HUES6 (cell line): Measurements from ENCODE around the gene RNF227.

Experiments
- H3K27ac ChIP-seq: 2 replicates; pipeline ENCODE4 v1.7.0; 2013; ENCODE audit warnings: low read depth, mild to moderate bottlenecking, low read length, inconsistent platforms
- H3K27me3 ChIP-seq: 2 replicates; pipeline ENCODE4 v1.6.1; 2013; ENCODE audit warnings: low read length; ENCODE audit not compliant: control insufficient read depth, insufficient read depth
- H3K36me3 ChIP-seq: 2 replicates; pipeline ENCODE4 v1.6.1; 2013; ENCODE audit warnings: low read length; ENCODE audit not compliant: control insufficient read depth, insufficient read depth
- H3K4me1 ChIP-seq: 2 replicates; pipeline ENCODE4 v1.6.1; 2013; ENCODE audit warnings: low read length; ENCODE audit not compliant: control insufficient read depth, insufficient read depth
- H3K4me3 ChIP-seq: 2 replicates; pipeline ENCODE4 v1.5.1; 2013; ENCODE audit warnings: low read depth, low read length
- H3K9ac ChIP-seq: one replicate; pipeline ENCODE4 v1.6.1; 2013; ENCODE audit warnings: mild to moderate bottlenecking, low read length
- H3K9me3 ChIP-seq: 2 replicates; pipeline ENCODE4 v1.6.1; 2013; ENCODE audit warnings: low read depth, low read length; ENCODE audit not compliant: control insufficient read depth, insufficient read depth

Gene RNF227

GRCh38 chr17:7929158-7930023, 13.3 kb upstream of the RNF227 start, which contains the start of gene KCNAB3:
TSS of gene KCNAB3 (minus strand) at chr17:7929856. CDS start at chr17:7929435, 421 bp downstream.
- Histone ChIP-seq H3K4me1 (peaks cover 15% of the 10 kb centered on the region), H3K27me3 (peaks cover 50% of the 10 kb centered on the region), H3K4me3 (peak within 1 kb of the TSS; percentile 76), H3K9me3 (no peaks in the 10 kb centered on the region), H3K36me3 (peaks cover 2% of the 10 kb centered on the region), H3K9ac (peak within 1 kb of the TSS; percentile 64), H3K27ac (no peak within 1 kb of the TSS)

GRCh38 chr17:7927596-7927995, 11.5 kb upstream of the RNF227 start:
- Histone ChIP-seq H3K9me3 (no peaks in the 10 kb centered on the region), H3K9ac (no peak overlapping the region), H3K36me3 (no peaks in the 10 kb centered on the region), H3K27ac (no peak overlapping the region), H3K27me3 (peaks cover 68% of the 10 kb centered on the region), H3K4me3 (no peak overlapping the region), H3K4me1 (peaks cover 12% of the 10 kb centered on the region)

- Histone ChIP-seq H3K36me3 (no peaks in the 10 kb centered on the region), H3K9ac (no peak overlapping the region), H3K27ac (no peak overlapping the region), H3K4me1 (peaks cover 10% of the 10 kb centered on the region), H3K9me3 (peaks cover 3% of the 10 kb centered on the region; the same call in 1 of the 2 replicates), H3K4me3 (peak overlapping the region; percentile 45), H3K27me3 (peaks cover 78% of the 10 kb centered on the region)
Measured at GRCh38 chr17:7922845-7923628, 6.9 kb upstream of the RNF227 start.

GRCh38 chr17:7922269-7922844, 6.3 kb upstream of the RNF227 start:
- H3K27ac ChIP-seq, result no peak overlapping the region
- no peak overlapping the region for H3K9ac ChIP-seq
- peaks cover 75% of the 10 kb centered on the region for H3K27me3 ChIP-seq
- no peaks in the 10 kb centered on the region for H3K36me3 ChIP-seq
- peaks cover 3% of the 10 kb centered on the region; the same call in 1 of the 2 replicates for H3K9me3 ChIP-seq
- peak overlapping the region; percentile 45 for H3K4me3 ChIP-seq
- H3K4me1 ChIP-seq, result peaks cover 10% of the 10 kb centered on the region

- H3K4me3 ChIP-seq, result no peak overlapping the region; the same call in 1 of the 2 replicates
Measured at GRCh38 chr17:7916808-7917207, 719 bp upstream of the RNF227 start.

GRCh38 chr17:7916385-7916682, 245 bp upstream of the RNF227 start:
- Histone ChIP-seq H3K9ac (peak overlapping the region; percentile 36), H3K9me3 (peaks cover 3% of the 10 kb centered on the region; the same call in 1 of the 2 replicates), H3K27me3 (peaks cover 47% of the 10 kb centered on the region), H3K27ac (no peak overlapping the region), H3K4me3 (peak overlapping the region; percentile 64), H3K4me1 (peaks cover 13% of the 10 kb centered on the region), H3K36me3 (no peaks in the 10 kb centered on the region)

More at GRCh38 chr17:7916808-7917207, 719 bp upstream of the RNF227 start:
- peaks cover 3% of the 10 kb centered on the region; the same call in 1 of the 2 replicates for H3K9me3 ChIP-seq
- H3K27me3 ChIP-seq, result peaks cover 51% of the 10 kb centered on the region
- no peak overlapping the region for H3K27ac ChIP-seq
- H3K36me3 ChIP-seq, result no peaks in the 10 kb centered on the region
- H3K9ac ChIP-seq, result no peak overlapping the region
- H3K4me1 ChIP-seq, result peaks cover 13% of the 10 kb centered on the region

- H3K36me3 ChIP-seq, result peaks cover 6% of the 10 kb centered on the region
- peaks cover 13% of the 10 kb centered on the region for H3K4me1 ChIP-seq
- peaks cover 40% of the 10 kb centered on the region for H3K27me3 ChIP-seq
- H3K9ac ChIP-seq, result peak overlapping the region; percentile 36
- H3K27ac ChIP-seq, result no peak overlapping the region
- H3K4me3 ChIP-seq, result peak overlapping the region; percentile 64
- peaks cover 3% of the 10 kb centered on the region; the same call in 1 of the 2 replicates for H3K9me3 ChIP-seq
Measured at GRCh38 chr17:7915179-7915610, 894 bp downstream of the RNF227 start.

- Histone ChIP-seq H3K27me3 (peaks cover 29% of the 10 kb centered on the region), H3K4me1 (peaks cover 13% of the 10 kb centered on the region), H3K4me3 (no peak overlapping the region), H3K27ac (no peak overlapping the region), H3K36me3 (peaks cover 11% of the 10 kb centered on the region), H3K9me3 (no peaks in the 10 kb centered on the region), H3K9ac (no peak overlapping the region)
Measured at GRCh38 chr17:7912927-7913524, 3.1 kb downstream of the RNF227 start.

- peaks cover 13% of the 10 kb centered on the region for H3K27me3 ChIP-seq
- H3K27ac ChIP-seq, result no peak overlapping the region
- no peak overlapping the region for H3K4me3 ChIP-seq
- H3K9me3 ChIP-seq, result no peaks in the 10 kb centered on the region
- H3K4me1 ChIP-seq, result peaks cover 6% of the 10 kb centered on the region
- H3K9ac ChIP-seq, result no peak overlapping the region
- peaks cover 18% of the 10 kb centered on the region for H3K36me3 ChIP-seq
Measured at GRCh38 chr17:7911116-7911515, 5.0 kb downstream of the RNF227 start.

GRCh38 chr17:7910711-7911110, 5.4 kb downstream of the RNF227 start:
- Histone ChIP-seq H3K27ac (no peak overlapping the region), H3K9me3 (no peaks in the 10 kb centered on the region), H3K27me3 (peaks cover 11% of the 10 kb centered on the region), H3K4me3 (no peak overlapping the region), H3K9ac (no peak overlapping the region), H3K4me1 (peaks cover 6% of the 10 kb centered on the region), H3K36me3 (peaks cover 19% of the 10 kb centered on the region)
